Sigmoid colon (tissue), 7 donors: ENCODE data around the gene TMEM79. TPM values are rescaled to one million over a fixed set of nuclear protein-coding genes. Genes with fewer than 3 reads are reported as not detected.
A peak's percentile ranks its signal among the peaks of the same experiment; 100 is the strongest.

Experiments used
- DNase-seq: peaks from one replicate; pipeline ENCODE4 v3.0.0-alpha.2; 2019
- H3K27ac ChIP-seq, 4 donors: fragments of 200-600 bp; sonication (generic); one replicate each; pipeline ENCODE4 v1.5.1; 2016 to 2019; ENCODE audit warnings: mild to moderate bottlenecking in 1 of 4
- H3K27me3 ChIP-seq, 3 donors: fragments of 200-600 bp; sonication (generic); one replicate each; pipeline ENCODE4 v1.5.1; 2019; ENCODE audit warnings: mild to moderate bottlenecking in 1 of 3
- H3K36me3 ChIP-seq, 4 donors: fragments of 200-600 bp; sonication (generic); one replicate each; pipeline ENCODE4 v1.5.1; 2016 to 2019
- H3K4me1 ChIP-seq, 4 donors: fragments of 200-600 bp; sonication (generic); one replicate each; pipeline ENCODE4 v1.5.1; 2017 to 2019
- H3K4me3 ChIP-seq, 4 donors: fragments of 200-600 bp; sonication (generic); one replicate each; pipeline ENCODE4 v1.5.1; 2017 to 2019; ENCODE audit warnings: mild to moderate bottlenecking in 2 of 4, moderate library complexity in 1 of 4
- H3K9me3 ChIP-seq, 4 donors: fragments of 200-600 bp in 3 of 4; sonication (generic) in 3 of 4; one replicate each; pipeline versions ENCODE4 v1.5.1 to v1.6.1; 2013 to 2019
- EP300 ChIP-seq, 4 donors: sonication (generic); formaldehyde crosslinking; IDR thresholded peaks; one replicate each; pipeline ENCODE4 v1.6.1; 2017; ENCODE audit warnings: antibody characterized with exemption in 4 of 4
- POLR2A ChIP-seq, 2 donors: fragments of 450-650 bp; IDR thresholded peaks; one replicate each; pipeline ENCODE4 v1.6.1; 2016; ENCODE audit warnings: antibody characterized with exemption in 2 of 2, mild to moderate bottlenecking in 2 of 2, moderate library complexity in 2 of 2
- POLR2AphosphoS5 ChIP-seq, 4 donors: sonication (generic); formaldehyde crosslinking; IDR thresholded peaks; one replicate each; pipeline ENCODE4 v1.6.1; 2017; ENCODE audit warnings: antibody characterized with exemption in 4 of 4
- WGBS, 2 donors: extraction: QIAGEN DNeasy Blood & Tissue Kit; methylation state at CpG; one replicate each; pipeline ENCODE4 v1.1.7; 2013; 5-methylcytosine and 5-hydroxymethylcytosine counted together
- intact Hi-C: fragments of 100-400 bp; cut with DNase I; formaldehyde crosslinking; loops from one replicate; pipeline ENCODE4 v1.15.1; 2023
- polyA plus RNA-seq, 3 donors: library from polyadenylated mRNA; stranded (reverse); fragments of 200-250 nt; gene quantifications; one replicate each; pipeline ENCODE4 v1.2.3, GENCODE V29; 2013
- total RNA-seq, 4 donors: library from RNA; depleted of rRNA; stranded (reverse); fragments of >200 nt; gene quantifications; one replicate each; pipeline ENCODE4 v1.1.0, GENCODE V29; 2016
- TF ChIP-seq, protein P1 (sequence below), 4 experiments: fragments of 450-650 bp in 3 of 4; fragments of 200-600 bp in 1 of 4; IDR thresholded peaks; one replicate each; pipeline ENCODE4 v1.5.1; 2016 to 2019; ENCODE audit warnings: antibody characterized with exemption in 4 of 4, mild to moderate bottlenecking in 3 of 4, moderate library complexity in 2 of 4
- donor health status: healthy with polysubstance abuse.
- donor health status: Bipolar disorder and iron deficiency.
- donor health status: healthy.

Gene TMEM79
- total RNA-seq (1 to 10 TPM in 2 of 4 donors, under 1 TPM in 2; 0.41 to 1.5 (median 0.91) TPM), polyA plus RNA-seq (1 to 10 TPM; 1.8 to 5.6 (median 2.3) TPM)

- TF ChIP-seq EP300 (IDR thresholded peaks at IDR 0.05): no peak
- no peak for TF ChIP-seq POLR2AphosphoS5 (IDR thresholded peaks at IDR 0.05)
- Histone ChIP-seq H3K27ac (peak within 1 kb of the TSS; percentile 84 to 92 (median 90)), H3K4me3 (peak within 1 kb of the TSS; percentile 69 to 93 (median 80)), H3K36me3 (peaks cover 0 to 9% (median 0%) of the 10 kb centered on the region in 4 donors), H3K9me3 (no peaks in the 10 kb centered on the region), H3K27me3 (no peaks in the 10 kb centered on the region), H3K4me1 (peaks cover 0 to 33% (median 29%) of the 10 kb centered on the region in 4 donors)
- no peak for DNase-seq
- intact Hi-C loops: no loop called here
- WGBS, 2 donors: 35 to 76% methylated on average over 7 of the region's 7 CpGs
These were observed at the start of gene TMEM79 for GRCh38 chr1:156284112-156284511. Gene TMEM79 (plus strand): TSS chr1:156284325. CDS start chr1:156285227, 902 bp downstream.

DNA sequence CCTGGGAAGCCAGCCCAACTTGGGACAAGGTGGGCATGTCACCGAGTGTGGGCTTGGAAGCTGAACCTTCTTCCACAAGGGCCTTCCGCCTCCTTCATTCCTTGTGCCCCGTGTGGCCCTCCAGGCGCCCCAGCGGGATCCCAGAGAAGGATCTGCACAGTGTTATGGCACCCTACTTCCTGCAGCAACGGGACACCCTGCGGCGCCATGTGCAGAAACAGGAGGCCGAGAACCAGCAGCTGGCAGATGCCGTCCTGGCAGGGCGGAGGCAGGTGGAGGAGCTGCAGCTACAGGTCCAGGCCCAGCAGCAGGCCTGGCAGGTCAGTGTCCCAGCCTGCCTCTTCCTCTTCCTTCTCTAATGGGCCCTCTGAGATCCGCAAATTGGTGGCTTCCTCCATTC lies 48.0 kb upstream of the TMEM79 start:
- WGBS, 2 donors: 95 to 97% methylated on average over 12 of the region's 12 CpGs
- Histone ChIP-seq H3K9me3 (no peaks in the 10 kb centered on the region), H3K27ac (no peak overlapping the region), H3K4me1 (no peaks in the 10 kb centered on the region), H3K4me3 (no peak overlapping the region), H3K27me3 (no peaks in the 10 kb centered on the region), H3K36me3 (peaks cover 25 to 75% (median 46%) of the 10 kb centered on the region in 4 donors)
- DNase-seq: no peak
- intact Hi-C loops: no loop called here
- TF ChIP-seq, protein P1, sequence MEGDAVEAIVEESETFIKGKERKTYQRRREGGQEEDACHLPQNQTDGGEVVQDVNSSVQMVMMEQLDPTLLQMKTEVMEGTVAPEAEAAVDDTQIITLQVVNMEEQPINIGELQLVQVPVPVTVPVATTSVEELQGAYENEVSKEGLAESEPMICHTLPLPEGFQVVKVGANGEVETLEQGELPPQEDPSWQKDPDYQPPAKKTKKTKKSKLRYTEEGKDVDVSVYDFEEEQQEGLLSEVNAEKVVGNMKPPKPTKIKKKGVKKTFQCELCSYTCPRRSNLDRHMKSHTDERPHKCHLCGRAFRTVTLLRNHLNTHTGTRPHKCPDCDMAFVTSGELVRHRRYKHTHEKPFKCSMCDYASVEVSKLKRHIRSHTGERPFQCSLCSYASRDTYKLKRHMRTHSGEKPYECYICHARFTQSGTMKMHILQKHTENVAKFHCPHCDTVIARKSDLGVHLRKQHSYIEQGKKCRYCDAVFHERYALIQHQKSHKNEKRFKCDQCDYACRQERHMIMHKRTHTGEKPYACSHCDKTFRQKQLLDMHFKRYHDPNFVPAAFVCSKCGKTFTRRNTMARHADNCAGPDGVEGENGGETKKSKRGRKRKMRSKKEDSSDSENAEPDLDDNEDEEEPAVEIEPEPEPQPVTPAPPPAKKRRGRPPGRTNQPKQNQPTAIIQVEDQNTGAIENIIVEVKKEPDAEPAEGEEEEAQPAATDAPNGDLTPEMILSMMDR (IDR thresholded peaks at IDR 0.05): no peak
- TF ChIP-seq EP300 (IDR thresholded peaks at IDR 0.05) (no peak), POLR2AphosphoS5 (IDR thresholded peaks at IDR 0.05) (no peak), POLR2A (IDR thresholded peaks at IDR 0.05) (no peak)

DNA sequence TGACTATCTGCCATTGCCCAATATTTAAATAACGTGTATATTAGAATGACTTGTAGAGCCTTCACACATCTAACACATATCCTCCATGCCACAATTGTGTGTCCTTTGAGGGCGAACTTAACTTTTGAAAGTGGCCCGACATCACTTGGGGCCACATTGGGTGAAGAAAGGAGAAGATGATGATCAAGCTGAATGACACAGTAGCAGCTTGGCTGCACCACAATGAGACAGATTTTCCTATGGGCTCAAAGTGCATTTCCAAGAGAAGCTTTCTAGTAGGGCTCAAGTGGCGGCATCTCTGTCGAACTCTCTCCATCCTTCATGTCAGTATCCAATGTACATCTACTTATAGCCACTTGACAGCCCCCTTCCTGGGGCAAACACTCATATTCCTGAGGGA lies 45.9 kb upstream of the TMEM79 start:
- H3K36me3 ChIP-seq: peaks cover 25 to 81% (median 44%) of the 10 kb centered on the region in 4 donors
- intact Hi-C loops: no loop called here
- H3K9me3 ChIP-seq: no peaks in the 10 kb centered on the region
- no peaks in the 10 kb centered on the region for H3K4me1 ChIP-seq
- 96 to 97% methylated on average over 5 of the region's 5 CpGs for WGBS, 2 donors
- H3K27ac ChIP-seq: no peak overlapping the region
- TF ChIP-seq, protein P1 (IDR thresholded peaks at IDR 0.05): no peak
- TF ChIP-seq POLR2A (IDR thresholded peaks at IDR 0.05) (no peak), EP300 (IDR thresholded peaks at IDR 0.05) (no peak), POLR2AphosphoS5 (IDR thresholded peaks at IDR 0.05) (no peak)
- no peak overlapping the region for H3K4me3 ChIP-seq
- DNase-seq: no peak
- H3K27me3 ChIP-seq: no peaks in the 10 kb centered on the region

DNA sequence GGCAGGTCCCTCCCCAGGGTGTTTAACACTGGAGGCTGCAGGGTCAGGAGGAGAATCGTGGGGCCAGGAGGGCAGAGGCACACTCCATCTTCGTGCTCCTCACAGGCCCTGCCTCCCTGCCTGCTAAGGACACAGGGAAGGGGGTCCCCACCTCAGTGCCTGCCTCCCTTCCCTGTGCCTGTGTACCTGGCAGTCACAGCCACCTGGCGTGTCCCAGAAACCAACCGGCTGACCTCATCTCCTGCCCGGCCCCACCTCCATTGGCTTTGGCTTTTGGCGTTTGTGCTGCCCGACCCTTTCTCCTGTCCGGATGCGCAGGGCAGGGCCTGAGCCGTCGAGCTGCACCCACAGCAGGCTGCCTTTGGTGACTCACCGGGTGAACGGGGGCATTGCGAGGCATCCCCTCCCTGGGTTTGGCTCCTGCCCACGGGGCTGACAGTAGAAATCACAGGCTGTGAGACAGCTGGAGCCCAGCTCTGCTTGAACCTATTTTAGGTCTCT lies 42.8 kb upstream of the TMEM79 start:
- Histone ChIP-seq H3K27ac (no peak overlapping the region), H3K4me1 (peaks cover 0 to 13% (median 10%) of the 10 kb centered on the region in 4 donors), H3K36me3 (peaks cover 20 to 52% (median 28%) of the 10 kb centered on the region in 4 donors), H3K9me3 (no peaks in the 10 kb centered on the region), H3K4me3 (no peak overlapping the region), H3K27me3 (peaks cover 11 to 26% (median 18%) of the 10 kb centered on the region in 3 donors)
- WGBS, 2 donors: 66 to 74% methylated on average over 15 of the region's 15 CpGs
- intact Hi-C loops: no loop called here
- TF ChIP-seq, protein P1 (IDR thresholded peaks at IDR 0.05): no peak
- TF ChIP-seq POLR2AphosphoS5 (IDR thresholded peaks at IDR 0.05) (no peak), EP300 (IDR thresholded peaks at IDR 0.05) (no peak), POLR2A (IDR thresholded peaks at IDR 0.05) (no peak)
- DNase-seq: no peak

DNA sequence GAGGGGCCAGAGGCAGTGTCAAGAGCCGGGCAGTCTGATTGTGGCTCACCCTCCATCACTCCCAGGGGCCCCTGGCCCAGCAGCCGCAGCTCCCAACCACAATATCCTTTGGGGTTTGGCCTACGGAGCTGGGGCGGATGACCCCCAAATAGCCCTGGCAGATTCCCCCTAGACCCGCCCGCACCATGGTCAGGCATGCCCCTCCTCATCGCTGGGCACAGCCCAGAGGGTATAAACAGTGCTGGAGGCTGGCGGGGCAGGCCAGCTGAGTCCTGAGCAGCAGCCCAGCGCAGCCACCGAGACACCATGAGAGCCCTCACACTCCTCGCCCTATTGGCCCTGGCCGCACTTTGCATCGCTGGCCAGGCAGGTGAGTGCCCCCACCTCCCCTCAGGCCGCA lies 42.2 kb upstream of the TMEM79 start, which contains the start of gene BGLAP:
BGLAP (plus strand) TSS at position 259 of the 400 bp plus-strand sequence; CDS start at position 307, 48 bp downstream.
- peaks cover 0 to 14% (median 11%) of the 10 kb centered on the region in 4 donors for H3K4me1 ChIP-seq
- 80 to 86% methylated on average over 14 of the region's 14 CpGs for WGBS, 2 donors
- peaks cover 15 to 47% (median 23%) of the 10 kb centered on the region in 4 donors for H3K36me3 ChIP-seq
- no peak for DNase-seq
- intact Hi-C loops: no loop called here
- H3K9me3 ChIP-seq: no peaks in the 10 kb centered on the region
- H3K27ac ChIP-seq: no peak within 1 kb of the TSS
- H3K27me3 ChIP-seq: peaks cover 15 to 32% (median 18%) of the 10 kb centered on the region in 3 donors
- H3K4me3 ChIP-seq: no peak within 1 kb of the TSS
- TF ChIP-seq EP300 (IDR thresholded peaks at IDR 0.05) (no peak), POLR2A (IDR thresholded peaks at IDR 0.05) (no peak), POLR2AphosphoS5 (IDR thresholded peaks at IDR 0.05) (no peak)
- TF ChIP-seq, protein P1 (IDR thresholded peaks at IDR 0.05): no peak
